Measurements from ENCODE around the gene MCM7.

GRCh38 chr7:100115026-100115425, 13.8 kb upstream of the MCM7 start:
- TF ChIP-seq CTCF (conservative IDR thresholded peaks at IDR 0.05 in 1 of 2, IDR thresholded peaks at IDR 0.05 in 1 of 2; ENCODE audit: low read depth in 1 of 2, low read length in 2 of 2): no peak
- TF ChIP-seq EZH2 (IDR thresholded peaks at IDR 0.05; ENCODE audit: low read length, missing control alignments): no peak

Data from fibroblast of lung (primary cell).